GOT3 (cell line): Measurements from ENCODE around the gene CTDSPL.

Source experiments
- DNase-seq: peaks from one replicate; lab custom pipeline; 2025; ENCODE audit warnings: mixed read lengths; lab: John Stamatoyannopoulos, UW

Gene CTDSPL

GRCh38 chr3:37916685-37917084 lies 55.0 kb downstream of the CTDSPL start:
- no peak for DNase-seq

GRCh38 chr3:37918627-37919026 lies 56.9 kb downstream of the CTDSPL start:
- DNase-seq, result no peak

- DNase-seq, result no peak
These were observed 58.5 kb downstream of the CTDSPL start for GRCh38 chr3:37920156-37920699.

GRCh38 chr3:37921025-37921424 lies 59.3 kb downstream of the CTDSPL start:
- no peak for DNase-seq

- no peak for DNase-seq
These were observed 61.3 kb downstream of the CTDSPL start for GRCh38 chr3:37922721-37923568.

- no peak for DNase-seq
These were observed 61.9 kb downstream of the CTDSPL start for GRCh38 chr3:37923569-37924040.

- no peak for DNase-seq
These were observed 62.8 kb downstream of the CTDSPL start for GRCh38 chr3:37924453-37924852.

GRCh38 chr3:37925157-37925556 lies 63.5 kb downstream of the CTDSPL start:
- DNase-seq, result no peak

- no peak for DNase-seq
These were observed 64.9 kb downstream of the CTDSPL start for GRCh38 chr3:37926611-37927010.

GRCh38 chr3:37930495-37930894 lies 68.8 kb downstream of the CTDSPL start:
- DNase-seq, result no peak

GRCh38 chr3:37932505-37932904 lies 70.8 kb downstream of the CTDSPL start:
- no peak for DNase-seq

GRCh38 chr3:37934631-37935289 lies 73.1 kb downstream of the CTDSPL start:
- DNase-seq, result no peak

GRCh38 chr3:37935290-37935668 lies 73.6 kb downstream of the CTDSPL start:
- DNase-seq, result no peak

GRCh38 chr3:37935756-37936666 lies 74.3 kb downstream of the CTDSPL start:
- no peak for DNase-seq

GRCh38 chr3:37937156-37937555 lies 75.5 kb downstream of the CTDSPL start:
- DNase-seq, result no peak

GRCh38 chr3:37938011-37938410 lies 76.3 kb downstream of the CTDSPL start:
- DNase-seq, result no peak

GRCh38 chr3:37940242-37940908 lies 78.7 kb downstream of the CTDSPL start:
- DNase-seq, result no peak

GRCh38 chr3:37941608-37942508 lies 80.2 kb downstream of the CTDSPL start:
- DNase-seq, result no peak

- DNase-seq, result no peak
These were observed 81.0 kb downstream of the CTDSPL start for GRCh38 chr3:37942646-37943045.

- DNase-seq, result no peak
These were observed 81.4 kb downstream of the CTDSPL start for GRCh38 chr3:37943126-37943525.
